ENCODE measurements around the gene ECI2. TPM values are rescaled to one million over a fixed set of nuclear protein-coding genes. Genes with fewer than 3 reads are reported as not detected.

ECI2 gene
- total RNA-seq, 1 experiment from 2014 or later, result 12.9 TPM

DNA sequence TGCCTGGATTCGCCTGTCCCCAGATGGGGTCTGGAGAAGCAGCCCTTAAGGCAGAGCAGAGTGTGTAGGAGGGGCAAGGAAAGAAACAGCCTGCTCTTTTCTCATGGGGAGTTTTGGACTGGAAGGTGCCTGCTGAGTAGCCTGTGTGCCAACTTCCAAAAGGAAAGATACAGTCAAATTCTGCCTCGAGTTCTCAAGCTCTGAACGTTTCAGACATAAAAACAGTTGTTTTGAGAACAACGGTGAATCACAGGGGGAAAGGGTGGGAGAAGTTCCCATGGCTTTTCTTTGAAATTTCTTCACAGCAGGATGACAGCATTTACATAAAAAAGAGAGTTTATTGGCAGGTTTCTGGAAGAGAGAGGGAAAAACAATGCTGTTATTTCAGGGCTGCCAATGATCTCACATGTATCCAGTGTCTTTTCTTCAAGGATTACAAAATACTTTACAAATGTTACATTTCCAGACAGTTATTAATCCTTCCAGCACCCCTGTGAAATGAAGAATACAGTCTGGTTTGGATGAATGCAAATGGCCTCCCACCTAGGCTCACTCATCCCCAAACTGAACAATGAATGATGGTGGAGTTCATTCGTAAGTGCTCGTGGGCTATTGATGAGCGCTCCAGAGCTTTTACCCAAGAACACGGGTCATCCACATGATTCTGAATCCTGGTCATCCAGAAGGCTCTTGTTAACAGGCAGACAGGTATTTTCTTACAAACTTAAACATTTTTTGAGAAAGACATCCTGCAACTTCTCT, 33.8 kb upstream of the ECI2 start:
- H3K4me2 ChIP-seq (ENCODE audit: low read depth, low read length, poor library complexity, severe bottlenecking), result no peak overlapping the region
- no peaks in the 10 kb centered on the region for H3K36me3 ChIP-seq (ENCODE audit: insufficient read depth, low read length)
- H3K9me2 ChIP-seq (replicated peaks; ENCODE audit: insufficient read depth, low read length), result no peaks in the 10 kb centered on the region
- H3K27me3 ChIP-seq (ENCODE audit: low read length), result no peaks in the 10 kb centered on the region
- H3K79me2 ChIP-seq (ENCODE audit: low read length), result no peaks in the 10 kb centered on the region
- H3K27ac ChIP-seq (ENCODE audit: low read length), result no peak overlapping the region
- H3K4me3 ChIP-seq (ENCODE audit: low read length), result no peak overlapping the region
- no peaks in the 10 kb centered on the region for H3K9me3 ChIP-seq (ENCODE audit: low read length)
- DNase-seq, result no peak
- H3K4me1 ChIP-seq (ENCODE audit: low read length), result no peaks in the 10 kb centered on the region
- H4K20me1 ChIP-seq (ENCODE audit: insufficient read depth, low read depth, low read length), result no peaks in the 10 kb centered on the region
- no peak overlapping the region for H2AFZ ChIP-seq (ENCODE audit: low read length)
- H3K9ac ChIP-seq (ENCODE audit: low read length), result no peak overlapping the region

DNA sequence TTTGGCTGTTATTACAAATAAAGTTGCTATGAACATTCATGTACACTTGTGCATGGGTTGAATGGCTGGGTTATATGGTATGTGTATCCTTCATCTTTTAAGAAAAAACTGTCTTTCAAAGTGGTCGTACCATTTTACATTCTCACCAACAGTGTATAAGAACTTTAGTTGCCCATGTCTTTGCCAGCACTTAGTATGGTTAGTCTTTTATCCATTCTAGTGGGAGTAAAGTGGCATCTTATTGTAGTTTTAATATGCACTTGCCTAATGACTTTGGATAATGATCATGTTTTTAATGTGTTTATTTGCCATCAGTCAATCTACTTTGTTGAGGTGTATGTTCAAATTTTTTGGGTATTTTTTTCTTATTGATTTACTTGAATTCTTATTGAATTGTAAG, 32.5 kb upstream of the ECI2 start:
- H3K9me2 ChIP-seq (replicated peaks; ENCODE audit: insufficient read depth, low read length), result no peaks in the 10 kb centered on the region
- no peak overlapping the region for H3K9ac ChIP-seq (ENCODE audit: low read length)
- DNase-seq, result no peak
- H3K27me3 ChIP-seq (ENCODE audit: low read length), result no peaks in the 10 kb centered on the region
- H3K79me2 ChIP-seq (ENCODE audit: low read length), result no peaks in the 10 kb centered on the region
- no peaks in the 10 kb centered on the region for H3K36me3 ChIP-seq (ENCODE audit: insufficient read depth, low read length)
- no peak overlapping the region for H3K4me3 ChIP-seq (ENCODE audit: low read length)
- H2AFZ ChIP-seq (ENCODE audit: low read length), result no peak overlapping the region
- H3K27ac ChIP-seq (ENCODE audit: low read length), result no peak overlapping the region
- no peaks in the 10 kb centered on the region for H3K9me3 ChIP-seq (ENCODE audit: low read length)
- H3K4me2 ChIP-seq (ENCODE audit: low read depth, low read length, poor library complexity, severe bottlenecking), result no peak overlapping the region
- H4K20me1 ChIP-seq (ENCODE audit: insufficient read depth, low read depth, low read length), result no peaks in the 10 kb centered on the region
- H3K4me1 ChIP-seq (ENCODE audit: low read length), result no peaks in the 10 kb centered on the region

GRCh38 chr6:4167123-4167522, 31.7 kb upstream of the ECI2 start:
- Histone ChIP-seq H3K9ac (ENCODE audit: low read length) (no peak overlapping the region), H3K4me1 (ENCODE audit: low read length) (no peaks in the 10 kb centered on the region), H3K27ac (ENCODE audit: low read length) (no peak overlapping the region), H3K9me2 (replicated peaks; ENCODE audit: insufficient read depth, low read length) (no peaks in the 10 kb centered on the region), H2AFZ (ENCODE audit: low read length) (no peak overlapping the region), H4K20me1 (ENCODE audit: insufficient read depth, low read depth, low read length) (no peaks in the 10 kb centered on the region), H3K27me3 (ENCODE audit: low read length) (no peaks in the 10 kb centered on the region), H3K36me3 (ENCODE audit: insufficient read depth, low read length) (no peaks in the 10 kb centered on the region), H3K9me3 (ENCODE audit: low read length) (no peaks in the 10 kb centered on the region), H3K4me3 (ENCODE audit: low read length) (no peak overlapping the region), H3K4me2 (ENCODE audit: low read depth, low read length, poor library complexity, severe bottlenecking) (no peak overlapping the region), H3K79me2 (ENCODE audit: low read length) (no peaks in the 10 kb centered on the region)
- no peak for DNase-seq

DNA sequence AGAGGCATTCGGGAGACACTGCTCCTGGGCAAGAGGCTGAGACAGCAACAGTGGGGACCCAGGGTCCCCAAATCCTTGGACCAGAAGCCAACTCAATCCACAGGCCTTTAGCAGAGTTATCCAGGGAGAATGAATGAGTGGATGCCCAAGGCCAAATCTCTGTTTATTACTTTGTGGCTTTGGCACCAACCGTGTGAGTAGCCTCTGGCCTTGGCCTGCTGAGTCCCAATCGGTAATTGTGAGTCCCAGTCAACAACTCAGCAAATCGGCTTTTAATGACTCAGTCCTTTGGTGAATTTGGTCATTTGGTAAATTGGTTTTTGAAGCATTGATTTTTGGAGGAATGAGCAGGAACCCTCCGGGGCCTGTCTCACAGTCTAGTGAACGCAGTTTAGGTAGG, 29.1 kb upstream of the ECI2 start:
- Histone ChIP-seq H2AFZ (ENCODE audit: low read length) (no peak overlapping the region), H4K20me1 (ENCODE audit: insufficient read depth, low read depth, low read length) (no peaks in the 10 kb centered on the region), H3K27ac (ENCODE audit: low read length) (no peak overlapping the region), H3K9me2 (replicated peaks; ENCODE audit: insufficient read depth, low read length) (no peaks in the 10 kb centered on the region), H3K9ac (ENCODE audit: low read length) (no peak overlapping the region), H3K4me2 (ENCODE audit: low read depth, low read length, poor library complexity, severe bottlenecking) (no peak overlapping the region), H3K79me2 (ENCODE audit: low read length) (no peaks in the 10 kb centered on the region), H3K9me3 (ENCODE audit: low read length) (no peaks in the 10 kb centered on the region), H3K4me3 (ENCODE audit: low read length) (no peak overlapping the region), H3K36me3 (ENCODE audit: insufficient read depth, low read length) (no peaks in the 10 kb centered on the region), H3K4me1 (ENCODE audit: low read length) (no peaks in the 10 kb centered on the region), H3K27me3 (ENCODE audit: low read length) (no peaks in the 10 kb centered on the region)
- no peak for DNase-seq

DNA sequence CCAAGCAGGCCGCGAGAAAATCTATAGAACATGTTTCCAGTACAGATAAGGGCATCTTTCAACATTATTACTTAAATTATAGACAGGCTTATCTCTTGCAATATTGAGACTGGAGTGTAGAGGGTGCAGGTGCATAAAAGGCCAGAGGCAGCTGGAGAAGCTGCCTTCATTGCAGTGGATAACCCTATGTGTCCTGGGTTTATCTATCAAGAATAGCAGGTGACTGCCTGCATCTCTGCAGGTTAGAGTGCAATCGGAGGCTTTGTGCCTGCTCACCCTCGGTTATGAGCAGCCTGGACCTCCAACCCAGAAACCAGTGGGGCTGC, 28.7 kb upstream of the ECI2 start:
- Histone ChIP-seq H3K79me2 (ENCODE audit: low read length) (no peaks in the 10 kb centered on the region), H3K9me2 (replicated peaks; ENCODE audit: insufficient read depth, low read length) (no peaks in the 10 kb centered on the region), H3K27ac (ENCODE audit: low read length) (no peak overlapping the region), H4K20me1 (ENCODE audit: insufficient read depth, low read depth, low read length) (no peaks in the 10 kb centered on the region), H3K4me1 (ENCODE audit: low read length) (no peaks in the 10 kb centered on the region), H3K4me2 (ENCODE audit: low read depth, low read length, poor library complexity, severe bottlenecking) (no peak overlapping the region), H2AFZ (ENCODE audit: low read length) (no peak overlapping the region), H3K27me3 (ENCODE audit: low read length) (no peaks in the 10 kb centered on the region), H3K36me3 (ENCODE audit: insufficient read depth, low read length) (no peaks in the 10 kb centered on the region), H3K4me3 (ENCODE audit: low read length) (no peak overlapping the region), H3K9ac (ENCODE audit: low read length) (no peak overlapping the region), H3K9me3 (ENCODE audit: low read length) (no peaks in the 10 kb centered on the region)
- DNase-seq, result no peak

- no peaks in the 10 kb centered on the region for H3K27me3 ChIP-seq (ENCODE audit: low read length)
- no peak overlapping the region for H3K9ac ChIP-seq (ENCODE audit: low read length)
- H2AFZ ChIP-seq (ENCODE audit: low read length), result no peak overlapping the region
- no peak overlapping the region for H3K27ac ChIP-seq (ENCODE audit: low read length)
- H4K20me1 ChIP-seq (ENCODE audit: insufficient read depth, low read depth, low read length), result no peaks in the 10 kb centered on the region
- no peaks in the 10 kb centered on the region for H3K36me3 ChIP-seq (ENCODE audit: insufficient read depth, low read length)
- no peak for DNase-seq
- H3K4me1 ChIP-seq (ENCODE audit: low read length), result no peaks in the 10 kb centered on the region
- H3K4me2 ChIP-seq (ENCODE audit: low read depth, low read length, poor library complexity, severe bottlenecking), result no peak overlapping the region
- no peaks in the 10 kb centered on the region for H3K9me2 ChIP-seq (replicated peaks; ENCODE audit: insufficient read depth, low read length)
- no peaks in the 10 kb centered on the region for H3K79me2 ChIP-seq (ENCODE audit: low read length)
- H3K4me3 ChIP-seq (ENCODE audit: low read length), result no peak overlapping the region
- H3K9me3 ChIP-seq (ENCODE audit: low read length), result no peaks in the 10 kb centered on the region
These were observed 28.2 kb upstream of the ECI2 start for GRCh38 chr6:4163408-4164116.

DNA sequence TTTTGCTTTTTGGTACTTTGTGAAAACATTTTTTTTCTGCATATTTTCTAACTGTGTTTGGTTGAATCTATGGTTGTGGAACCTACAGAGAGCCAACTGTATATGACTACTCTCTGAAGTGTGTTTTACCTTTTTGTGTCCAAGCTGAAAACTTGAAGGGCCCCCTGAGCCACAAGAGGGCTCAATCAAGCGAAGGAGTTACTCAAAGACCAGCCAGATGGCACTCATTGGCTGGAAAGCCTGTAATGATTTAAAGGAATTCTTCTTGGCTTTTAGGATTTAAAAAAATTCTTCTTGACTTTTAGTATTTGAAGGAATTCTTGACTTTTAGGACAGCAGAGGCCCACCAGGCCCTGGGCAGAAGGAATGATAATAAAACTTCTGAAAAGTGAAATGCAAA, 27.0 kb upstream of the ECI2 start:
- no peaks in the 10 kb centered on the region for H3K27me3 ChIP-seq (ENCODE audit: low read length)
- no peaks in the 10 kb centered on the region for H3K9me3 ChIP-seq (ENCODE audit: low read length)
- no peak overlapping the region for H3K9ac ChIP-seq (ENCODE audit: low read length)
- H3K9me2 ChIP-seq (replicated peaks; ENCODE audit: insufficient read depth, low read length), result no peaks in the 10 kb centered on the region
- no peaks in the 10 kb centered on the region for H3K36me3 ChIP-seq (ENCODE audit: insufficient read depth, low read length)
- no peaks in the 10 kb centered on the region for H3K4me1 ChIP-seq (ENCODE audit: low read length)
- H3K79me2 ChIP-seq (ENCODE audit: low read length), result no peaks in the 10 kb centered on the region
- no peak overlapping the region for H3K4me2 ChIP-seq (ENCODE audit: low read depth, low read length, poor library complexity, severe bottlenecking)
- H4K20me1 ChIP-seq (ENCODE audit: insufficient read depth, low read depth, low read length), result no peaks in the 10 kb centered on the region
- no peak for DNase-seq
- H2AFZ ChIP-seq (ENCODE audit: low read length), result no peak overlapping the region
- H3K4me3 ChIP-seq (ENCODE audit: low read length), result no peak overlapping the region
- H3K27ac ChIP-seq (ENCODE audit: low read length), result no peak overlapping the region

- Histone ChIP-seq H3K27me3 (ENCODE audit: low read length) (no peaks in the 10 kb centered on the region), H2AFZ (ENCODE audit: low read length) (no peak overlapping the region), H3K9me2 (replicated peaks; ENCODE audit: insufficient read depth, low read length) (no peaks in the 10 kb centered on the region), H3K4me3 (ENCODE audit: low read length) (no peak overlapping the region), H3K36me3 (ENCODE audit: insufficient read depth, low read length) (no peaks in the 10 kb centered on the region), H3K79me2 (ENCODE audit: low read length) (no peaks in the 10 kb centered on the region), H3K4me2 (ENCODE audit: low read depth, low read length, poor library complexity, severe bottlenecking) (no peak overlapping the region), H3K27ac (ENCODE audit: low read length) (no peak overlapping the region), H3K4me1 (ENCODE audit: low read length) (peaks cover 3% of the 10 kb centered on the region; the same call in 1 of the 2 replicates), H3K9ac (ENCODE audit: low read length) (no peak overlapping the region), H4K20me1 (ENCODE audit: insufficient read depth, low read depth, low read length) (no peaks in the 10 kb centered on the region), H3K9me3 (ENCODE audit: low read length) (no peaks in the 10 kb centered on the region)
- DNase-seq, result no peak
These were observed 24.1 kb upstream of the ECI2 start for GRCh38 chr6:4159491-4159890.

Measured in Karpas-422 (cell line).